HepG2 (cell line): ENCODE data around the gene DGUOK. TPM values are rescaled to one million over a fixed set of nuclear protein-coding genes. Genes with fewer than 3 reads are reported as not detected.

Experiments
- FLYWCH1 ChIP-seq: sonication (generic); formaldehyde crosslinking; IDR thresholded peaks from 2 replicates; pipeline ENCODE4 v1.8.1; 2023; ENCODE audit warnings: mild to moderate bottlenecking, missing genetic modification reagents
- FOXC1 ChIP-seq: sonication (generic); formaldehyde crosslinking; IDR thresholded peaks from 2 replicates; pipeline ENCODE4 v1.8.0; 2022; ENCODE audit warnings: mild to moderate bottlenecking, missing genetic modification reagents, borderline replicate concordance
- MED1 ChIP-seq: sonication (generic); formaldehyde crosslinking; IDR thresholded peaks from 2 replicates; pipeline ENCODE4 v1.4.0; 2020; ENCODE audit warnings: missing genetic modification reagents
- NFIB ChIP-seq: sonication (generic); formaldehyde crosslinking; IDR thresholded peaks from 2 replicates; pipeline ENCODE4 v1.9.0; 2021; ENCODE audit warnings: missing genetic modification reagents, mild to moderate bottlenecking, borderline replicate concordance
- PHB2 ChIP-seq: fragments of 450-650 bp; IDR thresholded peaks from 2 replicates; pipeline ENCODE4 v1.6.1; 2018; ENCODE audit not compliant: partially characterized antibody
- PRMT3 ChIP-seq: sonication (generic); formaldehyde crosslinking; IDR thresholded peaks from 2 replicates; pipeline ENCODE4 v1.8.1; 2022; ENCODE audit warnings: low read depth, mild to moderate bottlenecking, moderate library complexity, missing genetic modification reagents, borderline replicate concordance
- TAF1 ChIP-seq: sonication (generic); formaldehyde crosslinking; IDR thresholded peaks from 2 replicates; pipeline ENCODE4 v1.4.0; 2020; ENCODE audit warnings: missing genetic modification reagents
- TGIF2 ChIP-seq: IDR thresholded peaks from 2 replicates; pipeline ENCODE4 v1.6.1; 2016; ENCODE audit warnings: control low read depth, missing compliant biosample characterization
- XBP1 ChIP-seq: sonication (generic); formaldehyde crosslinking; IDR thresholded peaks from 2 replicates; pipeline ENCODE4 v1.5.0; 2020; ENCODE audit warnings: missing genetic modification reagents
- ZIK1 ChIP-seq: sonication (generic); formaldehyde crosslinking; IDR thresholded peaks from 2 replicates; pipeline ENCODE4 v1.5.0; 2020; ENCODE audit warnings: mild to moderate bottlenecking, low read depth, missing genetic modification reagents, borderline replicate concordance
- ZNF274 ChIP-seq: sonication (generic); formaldehyde crosslinking; IDR thresholded peaks from 2 replicates; pipeline ENCODE4 v1.5.1; 2020; ENCODE audit warnings: mild to moderate bottlenecking, missing genetic modification reagents
- ZNF546 ChIP-seq: sonication (generic); formaldehyde crosslinking; conservative IDR thresholded peaks from 2 replicates; pipeline ENCODE4 v1.8.1; 2023; ENCODE audit warnings: mild to moderate bottlenecking, missing genetic modification reagents
- polyA plus RNA-seq, 8 experiments: library from polyadenylated mRNA; depleted of rRNA in 3 of 8; stranded (reverse) in 7 of 8; unstranded in 1 of 8; fragments of >200 nt; fragmentation: Illumina TruSeq in 4 of 8; extraction: Trizol in 4 of 8; gene quantifications; 2 replicates each; pipeline versions ENCODE4 v1.2.1 to v1.2.3, GENCODE V29; 2011 to 2016; ENCODE audit warnings: low read depth in 4 of 8, missing spikeins in 1 of 8, mixed read lengths in 1 of 8; ENCODE audit not compliant: insufficient read depth in 1 of 8
- total RNA-seq, 5 experiments: library from RNA; depleted of rRNA; stranded (reverse); fragments of >200 nt; fragmentation: Illumina TruSeq; extraction: Trizol; gene quantifications; 2 replicates each; pipeline ENCODE4 v1.2.3, GENCODE V29; 2016; ENCODE audit warnings: low read depth in 1 of 5
- TF ChIP-seq, protein P1 (sequence below): sonication (generic); formaldehyde crosslinking; IDR thresholded peaks from 2 replicates; pipeline ENCODE4 v1.9.0; 2022; ENCODE audit warnings: missing genetic modification reagents, mild to moderate bottlenecking, borderline replicate concordance
- TF ChIP-seq, protein P2 (sequence below): sonication (generic); formaldehyde crosslinking; IDR thresholded peaks from 2 replicates; pipeline ENCODE4 v1.4.0; 2020; ENCODE audit warnings: mild to moderate bottlenecking, missing genetic modification reagents
- TF ChIP-seq, protein P3 (sequence below): sonication (generic); formaldehyde crosslinking; IDR thresholded peaks from 2 replicates; pipeline ENCODE4 v1.4.0; 2020; ENCODE audit warnings: missing genetic modification reagents

DGUOK gene
- total and polyA plus RNA-seq, 2 of the 13 experiments (the other 11 are each of a cell fraction or from before 2014, with no cell fraction given), result 105 to 137 TPM

DNA sequence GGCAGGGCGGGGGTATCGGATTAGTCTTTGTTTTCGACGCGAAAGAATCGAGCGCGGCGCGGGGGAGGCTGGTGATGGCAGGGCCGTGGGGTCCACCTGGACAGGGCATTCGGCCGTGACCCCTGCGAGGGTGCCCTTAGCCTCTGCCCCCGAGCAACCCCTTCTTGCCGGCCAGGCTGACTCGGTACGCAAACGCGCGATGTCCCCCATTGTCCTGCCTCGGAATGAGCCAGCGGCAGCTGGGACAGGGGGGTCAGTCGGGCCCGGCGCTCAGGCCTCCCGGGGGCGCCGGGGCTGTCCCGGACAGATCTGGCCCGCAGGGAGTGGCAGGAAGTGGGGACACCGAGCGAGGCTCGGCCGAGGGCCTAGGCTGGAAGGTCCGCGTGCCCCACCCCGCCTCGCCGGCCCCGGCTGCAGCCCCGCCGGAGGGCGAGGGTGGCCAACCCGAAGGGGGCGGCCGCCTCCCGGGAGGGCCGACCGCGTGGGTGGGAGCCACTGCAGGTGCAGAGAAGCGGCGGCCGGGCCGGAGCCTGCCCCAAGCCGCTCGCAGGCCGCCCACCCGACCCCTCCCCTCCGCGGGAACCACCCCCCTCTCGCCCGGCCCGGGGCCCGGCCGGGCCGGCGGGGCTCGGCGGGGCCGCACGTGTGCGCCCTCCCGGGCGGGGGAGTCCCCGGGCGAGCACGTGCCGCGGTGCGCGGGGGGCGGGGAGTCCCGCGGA, 57.7 kb downstream of the DGUOK start, which contains the start of gene TET3 (continued):
- TF ChIP-seq, protein P1, sequence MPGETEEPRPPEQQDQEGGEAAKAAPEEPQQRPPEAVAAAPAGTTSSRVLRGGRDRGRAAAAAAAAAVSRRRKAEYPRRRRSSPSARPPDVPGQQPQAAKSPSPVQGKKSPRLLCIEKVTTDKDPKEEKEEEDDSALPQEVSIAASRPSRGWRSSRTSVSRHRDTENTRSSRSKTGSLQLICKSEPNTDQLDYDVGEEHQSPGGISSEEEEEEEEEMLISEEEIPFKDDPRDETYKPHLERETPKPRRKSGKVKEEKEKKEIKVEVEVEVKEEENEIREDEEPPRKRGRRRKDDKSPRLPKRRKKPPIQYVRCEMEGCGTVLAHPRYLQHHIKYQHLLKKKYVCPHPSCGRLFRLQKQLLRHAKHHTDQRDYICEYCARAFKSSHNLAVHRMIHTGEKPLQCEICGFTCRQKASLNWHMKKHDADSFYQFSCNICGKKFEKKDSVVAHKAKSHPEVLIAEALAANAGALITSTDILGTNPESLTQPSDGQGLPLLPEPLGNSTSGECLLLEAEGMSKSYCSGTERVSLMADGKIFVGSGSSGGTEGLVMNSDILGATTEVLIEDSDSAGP (CRISPR knock-in tag), result peak; percentile 73
- TF ChIP-seq FLYWCH1 (CRISPR knock-in tag) (no peak), FOXC1 (CRISPR knock-in tag) (peak; percentile 90; the same call in 1 of the 2 replicates), XBP1 (0 out of 2 replicates have a peak, but pooled peaks have one; percentile 21), ZNF274 (CRISPR knock-in tag) (peak; percentile 74; the same call in 1 of the 2 replicates), PRMT3 (no peak), TGIF2 (CRISPR knock-in tag) (no peak; the same call in 1 of the 2 replicates), PHB2 (no peak), NFIB (CRISPR knock-in tag) (no peak), ZNF546 (CRISPR knock-in tag) (no peak), ZIK1 (CRISPR knock-in tag) (0 out of 2 replicates have a peak, but pooled peaks have one; percentile 53), TAF1 (CRISPR knock-in tag) (peak; percentile 43; the same call in 1 of the 2 replicates), MED1 (CRISPR knock-in tag) (peak; percentile 39; the same call in 1 of the 2 replicates)
- TF ChIP-seq, protein P2, sequence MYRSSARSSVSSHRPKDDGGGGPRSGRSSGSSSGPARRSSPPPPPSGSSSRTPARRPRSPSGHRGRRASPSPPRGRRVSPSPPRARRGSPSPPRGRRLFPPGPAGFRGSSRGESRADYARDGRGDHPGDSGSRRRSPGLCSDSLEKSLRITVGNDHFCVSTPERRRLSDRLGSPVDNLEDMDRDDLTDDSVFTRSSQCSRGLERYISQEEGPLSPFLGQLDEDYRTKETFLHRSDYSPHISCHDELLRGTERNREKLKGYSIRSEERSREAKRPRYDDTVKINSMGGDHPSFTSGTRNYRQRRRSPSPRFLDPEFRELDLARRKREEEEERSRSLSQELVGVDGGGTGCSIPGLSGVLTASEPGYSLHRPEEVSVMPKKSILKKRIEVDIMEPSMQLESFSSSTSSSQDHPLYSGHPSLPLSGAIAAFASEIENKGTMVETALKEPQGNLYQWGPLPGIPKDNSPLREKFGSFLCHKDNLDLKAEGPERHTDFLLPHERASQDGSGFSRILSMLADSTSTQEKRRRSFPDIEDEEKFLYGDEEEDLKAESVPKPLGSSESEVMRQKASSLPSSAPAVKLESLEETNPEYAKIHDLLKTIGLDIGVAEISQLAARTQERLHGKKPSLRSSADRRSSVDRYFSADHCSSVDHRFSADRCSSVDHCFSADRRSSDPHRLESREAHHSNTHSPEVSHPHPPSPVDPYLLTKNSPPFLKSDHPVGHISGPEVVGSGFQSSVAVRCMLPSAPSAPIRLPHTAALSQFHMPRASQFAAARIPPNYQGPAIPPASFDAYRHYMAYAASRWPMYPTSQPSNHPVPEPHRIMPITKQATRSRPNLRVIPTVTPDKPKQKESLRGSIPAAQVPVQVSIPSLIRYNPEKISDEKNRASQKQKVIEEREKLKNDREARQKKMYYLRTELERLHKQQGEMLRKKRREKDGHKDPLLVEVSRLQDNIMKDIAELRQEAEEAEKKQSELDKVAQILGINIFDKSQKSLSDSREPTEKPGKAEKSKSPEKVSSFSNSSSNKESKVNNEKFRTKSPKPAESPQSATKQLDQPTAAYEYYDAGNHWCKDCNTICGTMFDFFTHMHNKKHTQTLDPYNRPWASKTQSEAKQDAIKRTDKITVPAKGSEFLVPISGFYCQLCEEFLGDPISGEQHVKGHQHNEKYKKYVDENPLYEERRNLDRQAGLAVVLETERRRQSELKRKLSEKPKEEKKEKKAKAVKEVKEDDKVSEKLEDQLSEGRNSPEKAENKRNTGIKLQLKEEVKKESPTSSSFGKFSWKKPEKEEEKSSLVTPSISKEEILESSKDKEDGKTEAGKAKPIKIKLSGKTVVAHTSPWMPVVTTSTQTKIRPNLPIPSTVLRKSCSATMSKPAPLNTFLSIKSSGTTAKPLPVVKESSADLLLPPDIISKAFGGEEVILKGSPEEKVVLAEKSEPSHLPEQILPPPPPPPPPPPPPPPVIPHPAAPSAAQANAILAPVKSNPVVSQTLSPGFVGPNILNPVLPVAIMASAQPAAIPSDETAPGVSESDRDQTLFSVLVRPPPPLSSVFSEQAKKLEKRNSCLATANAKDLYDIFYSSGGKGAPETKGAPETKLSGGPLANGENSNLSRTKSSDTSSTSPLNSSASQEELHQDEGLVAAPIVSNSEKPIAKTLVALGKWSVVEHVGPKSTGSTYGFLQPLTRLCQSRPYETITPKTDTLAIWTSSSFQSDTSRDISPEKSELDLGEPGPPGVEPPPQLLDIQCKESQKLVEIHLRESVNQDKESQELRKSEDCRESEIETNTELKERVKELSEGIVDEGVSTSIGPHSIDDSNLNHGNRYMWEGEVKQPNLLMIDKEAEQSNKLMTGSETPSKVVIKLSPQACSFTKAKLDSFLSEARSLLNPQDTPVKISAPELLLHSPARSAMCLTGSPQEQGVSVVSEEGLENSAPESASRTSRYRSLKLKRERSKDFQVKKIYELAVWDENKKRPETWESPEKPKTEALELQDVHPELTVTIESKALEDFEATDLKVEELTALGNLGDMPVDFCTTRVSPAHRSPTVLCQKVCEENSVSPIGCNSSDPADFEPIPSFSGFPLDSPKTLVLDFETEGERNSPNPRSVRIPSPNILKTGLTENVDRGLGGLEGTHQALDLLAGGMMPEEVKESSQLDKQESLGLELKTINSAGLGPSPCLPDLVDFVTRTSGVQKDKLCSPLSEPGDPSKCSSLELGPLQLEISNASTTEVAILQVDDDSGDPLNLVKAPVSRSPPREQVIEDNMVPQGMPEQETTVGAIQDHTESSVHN (CRISPR knock-in tag), result no peak
- TF ChIP-seq, protein P3, sequence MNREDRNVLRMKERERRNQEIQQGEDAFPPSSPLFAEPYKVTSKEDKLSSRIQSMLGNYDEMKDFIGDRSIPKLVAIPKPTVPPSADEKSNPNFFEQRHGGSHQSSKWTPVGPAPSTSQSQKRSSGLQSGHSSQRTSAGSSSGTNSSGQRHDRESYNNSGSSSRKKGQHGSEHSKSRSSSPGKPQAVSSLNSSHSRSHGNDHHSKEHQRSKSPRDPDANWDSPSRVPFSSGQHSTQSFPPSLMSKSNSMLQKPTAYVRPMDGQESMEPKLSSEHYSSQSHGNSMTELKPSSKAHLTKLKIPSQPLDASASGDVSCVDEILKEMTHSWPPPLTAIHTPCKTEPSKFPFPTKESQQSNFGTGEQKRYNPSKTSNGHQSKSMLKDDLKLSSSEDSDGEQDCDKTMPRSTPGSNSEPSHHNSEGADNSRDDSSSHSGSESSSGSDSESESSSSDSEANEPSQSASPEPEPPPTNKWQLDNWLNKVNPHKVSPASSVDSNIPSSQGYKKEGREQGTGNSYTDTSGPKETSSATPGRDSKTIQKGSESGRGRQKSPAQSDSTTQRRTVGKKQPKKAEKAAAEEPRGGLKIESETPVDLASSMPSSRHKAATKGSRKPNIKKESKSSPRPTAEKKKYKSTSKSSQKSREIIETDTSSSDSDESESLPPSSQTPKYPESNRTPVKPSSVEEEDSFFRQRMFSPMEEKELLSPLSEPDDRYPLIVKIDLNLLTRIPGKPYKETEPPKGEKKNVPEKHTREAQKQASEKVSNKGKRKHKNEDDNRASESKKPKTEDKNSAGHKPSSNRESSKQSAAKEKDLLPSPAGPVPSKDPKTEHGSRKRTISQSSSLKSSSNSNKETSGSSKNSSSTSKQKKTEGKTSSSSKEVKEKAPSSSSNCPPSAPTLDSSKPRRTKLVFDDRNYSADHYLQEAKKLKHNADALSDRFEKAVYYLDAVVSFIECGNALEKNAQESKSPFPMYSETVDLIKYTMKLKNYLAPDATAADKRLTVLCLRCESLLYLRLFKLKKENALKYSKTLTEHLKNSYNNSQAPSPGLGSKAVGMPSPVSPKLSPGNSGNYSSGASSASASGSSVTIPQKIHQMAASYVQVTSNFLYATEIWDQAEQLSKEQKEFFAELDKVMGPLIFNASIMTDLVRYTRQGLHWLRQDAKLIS (CRISPR knock-in tag), result no peak
